ENCODE measurements around the gene SIX1.
A peak's percentile ranks its signal among the peaks of the same experiment; 100 is the strongest.

SIX1 gene

GRCh38 chr14:60665177-60665550 is 15.9 kb upstream of the SIX1 start:
- Histone ChIP-seq H3K9me3 (ENCODE audit: control insufficient read depth, insufficient read depth, low read depth, low read length) (no peaks in the 10 kb centered on the region), H3K4me3 (ENCODE audit: low read depth, low read length) (no peak overlapping the region), H3K36me3 (ENCODE audit: control insufficient read depth in 2 of 2, insufficient read depth in 1 of 2, low read length in 2 of 2) (no peaks in the 10 kb centered on the region), H3K27ac (ENCODE audit: extremely low read depth, low read depth, low read length) (no peak overlapping the region), H3K4me1 (ENCODE audit: control insufficient read depth, insufficient read depth, low read length) (peaks cover 4% of the 10 kb centered on the region)
- 0 out of 2 replicates have a peak, but pooled peaks have one; percentile 70 for TF ChIP-seq TRIM28 (IDR thresholded peaks at IDR 0.05; ENCODE audit: borderline replicate concordance, low read length)
- TF ChIP-seq PRDM6 (tag by site-specific recombination; IDR thresholded peaks at IDR 0.05), result peak; percentile 63
- TF ChIP-seq EGR2 (tag by site-specific recombination; IDR thresholded peaks at IDR 0.05; ENCODE audit: low read depth), result no peak
- TF ChIP-seq ZNF221 (tag by site-specific recombination; IDR thresholded peaks at IDR 0.05; ENCODE audit: borderline replicate concordance), result no peak
- no peak for TF ChIP-seq KLF7 (tag by site-specific recombination; IDR thresholded peaks at IDR 0.05; ENCODE audit: borderline replicate concordance)
- no peak for TF ChIP-seq ZNF394 (tag by site-specific recombination; IDR thresholded peaks at IDR 0.05; ENCODE audit: borderline replicate concordance)
- TF ChIP-seq OSR2 (tag by site-specific recombination; IDR thresholded peaks at IDR 0.05), result no peak
- no peak for TF ChIP-seq ZBTB26 (tag by site-specific recombination; optimal IDR thresholded peaks at IDR 0.05)
- peak; percentile 17; the same call in 1 of the 2 replicates for TF ChIP-seq ZNF335 (tag by site-specific recombination; conservative IDR thresholded peaks at IDR 0.05)
- no peak for TF ChIP-seq ZSCAN30 (tag by site-specific recombination; IDR thresholded peaks at IDR 0.05)
- TF ChIP-seq ZNF433 (tag by site-specific recombination; IDR thresholded peaks at IDR 0.05; ENCODE audit: low read depth), result no peak
- ChIA-PET POLR2A (no interaction called here), CTCF (no interaction called here)

- CTCF ChIA-PET, result interaction anchor here (0.6 kb wide), 1 partner anchor 32 kb away, joined by 3 read pairs; no protein-coding TSS in a partner anchor
- TF ChIP-seq OSR2 (tag by site-specific recombination; IDR thresholded peaks at IDR 0.05) (peak; percentile 72), SP7 (tag by site-specific recombination; IDR thresholded peaks at IDR 0.05) (peak; percentile 54; the same call in 1 of the 2 replicates), EGR2 (tag by site-specific recombination; IDR thresholded peaks at IDR 0.05; ENCODE audit: low read depth) (peak; percentile 70), ZNF341 (tag by site-specific recombination; IDR thresholded peaks at IDR 0.05; ENCODE audit: low read depth) (no peak), ZNF624 (tag by site-specific recombination; IDR thresholded peaks at IDR 0.05) (no peak), ZNF629 (tag by site-specific recombination; IDR thresholded peaks at IDR 0.05) (peak; percentile 78), ZNF2 (tag by site-specific recombination; IDR thresholded peaks at IDR 0.05) (no peak), ZNF174 (tag by site-specific recombination; IDR thresholded peaks at IDR 0.05) (no peak), ZNF621 (tag by site-specific recombination; IDR thresholded peaks at IDR 0.05) (no peak), ZNF169 (tag by site-specific recombination; IDR thresholded peaks at IDR 0.05) (no peak), YY1 (tag by site-specific recombination; IDR thresholded peaks at IDR 0.05) (no peak), BCL11A (tag by site-specific recombination; IDR thresholded peaks at IDR 0.05; ENCODE audit: low read depth) (no peak), ZFHX2 (tag by site-specific recombination; conservative IDR thresholded peaks at IDR 0.05) (peak; percentile 84), PRDM6 (tag by site-specific recombination; IDR thresholded peaks at IDR 0.05) (peak; percentile 56; the same call in 1 of the 2 replicates), ZNF311 (tag by site-specific recombination; IDR thresholded peaks at IDR 0.05; ENCODE audit: borderline replicate concordance) (no peak)
- TF ChIP-seq, protein P1, sequence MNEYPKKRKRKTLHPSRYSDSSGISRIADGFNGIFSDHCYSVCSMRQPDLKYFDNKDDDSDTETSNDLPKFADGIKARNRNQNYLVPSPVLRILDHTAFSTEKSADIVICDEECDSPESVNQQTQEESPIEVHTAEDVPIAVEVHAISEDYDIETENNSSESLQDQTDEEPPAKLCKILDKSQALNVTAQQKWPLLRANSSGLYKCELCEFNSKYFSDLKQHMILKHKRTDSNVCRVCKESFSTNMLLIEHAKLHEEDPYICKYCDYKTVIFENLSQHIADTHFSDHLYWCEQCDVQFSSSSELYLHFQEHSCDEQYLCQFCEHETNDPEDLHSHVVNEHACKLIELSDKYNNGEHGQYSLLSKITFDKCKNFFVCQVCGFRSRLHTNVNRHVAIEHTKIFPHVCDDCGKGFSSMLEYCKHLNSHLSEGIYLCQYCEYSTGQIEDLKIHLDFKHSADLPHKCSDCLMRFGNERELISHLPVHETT (tag by site-specific recombination; IDR thresholded peaks at IDR 0.05), result no peak
- TF ChIP-seq, protein P2, sequence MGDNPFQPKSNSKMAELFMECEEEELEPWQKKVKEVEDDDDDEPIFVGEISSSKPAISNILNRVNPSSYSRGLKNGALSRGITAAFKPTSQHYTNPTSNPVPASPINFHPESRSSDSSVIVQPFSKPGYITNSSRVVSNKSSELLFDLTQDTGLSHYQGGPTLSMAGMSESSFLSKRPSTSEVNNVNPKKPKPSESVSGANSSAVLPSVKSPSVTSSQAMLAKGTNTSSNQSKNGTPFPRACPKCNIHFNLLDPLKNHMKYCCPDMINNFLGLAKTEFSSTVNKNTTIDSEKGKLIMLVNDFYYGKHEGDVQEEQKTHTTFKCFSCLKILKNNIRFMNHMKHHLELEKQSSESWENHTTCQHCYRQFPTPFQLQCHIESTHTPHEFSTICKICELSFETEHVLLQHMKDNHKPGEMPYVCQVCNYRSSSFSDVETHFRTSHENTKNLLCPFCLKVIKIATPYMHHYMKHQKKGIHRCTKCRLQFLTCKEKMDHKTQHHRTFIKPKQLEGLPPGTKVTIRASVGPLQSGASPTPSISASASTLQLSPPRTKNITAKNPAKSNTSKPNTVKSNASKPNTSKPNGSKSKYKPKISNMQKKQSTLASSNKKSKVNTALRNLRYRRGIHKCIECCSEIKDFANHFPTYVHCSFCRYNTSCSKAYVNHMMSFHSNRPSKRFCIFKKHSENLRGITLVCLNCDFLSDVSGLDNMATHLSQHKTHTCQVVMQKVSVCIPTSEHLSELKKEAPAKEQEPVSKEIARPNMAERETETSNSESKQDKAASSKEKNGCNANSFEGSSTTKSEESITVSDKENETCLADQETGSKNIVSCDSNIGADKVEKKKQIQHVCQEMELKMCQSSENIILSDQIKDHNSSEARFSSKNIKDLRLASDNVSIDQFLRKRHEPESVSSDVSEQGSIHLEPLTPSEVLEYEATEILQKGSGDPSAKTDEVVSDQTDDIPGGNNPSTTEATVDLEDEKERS (tag by site-specific recombination; IDR thresholded peaks at IDR 0.05), result no peak
These were observed 13.7 kb upstream of the SIX1 start for GRCh38 chr14:60662982-60663381.

More at GRCh38 chr14:60662982-60663381, 13.7 kb upstream of the SIX1 start:
- POLR2A ChIA-PET, result interaction anchor here (1.0 kb wide), 1 partner anchor 13 kb away, joined by 8 read pairs; the partner anchor contains the start of gene SIX1
- Histone ChIP-seq H3K4me1 (ENCODE audit: control insufficient read depth, insufficient read depth, low read length) (peaks cover 17% of the 10 kb centered on the region), H3K4me3 (ENCODE audit: low read depth, low read length) (no peak overlapping the region), H3K9me3 (ENCODE audit: control insufficient read depth, insufficient read depth, low read depth, low read length) (no peaks in the 10 kb centered on the region), H3K36me3 (ENCODE audit: control insufficient read depth in 2 of 2, insufficient read depth in 1 of 2, low read length in 2 of 2) (no peaks in the 10 kb centered on the region), H3K27ac (ENCODE audit: extremely low read depth, low read depth, low read length) (no peak overlapping the region)
